GM11168 (cell line): Measurements from ENCODE around the gene SFRP2.

Experiments used
- in situ Hi-C: fragments of 300-500 bp; cut with MboI; formaldehyde crosslinking; loops from one replicate; pipeline ENCODE4 v1.12.0; 2022; ENCODE audit warnings: low sequenced_read_pairs; ENCODE audit not compliant: unreplicated experiment

Gene SFRP2

DNA sequence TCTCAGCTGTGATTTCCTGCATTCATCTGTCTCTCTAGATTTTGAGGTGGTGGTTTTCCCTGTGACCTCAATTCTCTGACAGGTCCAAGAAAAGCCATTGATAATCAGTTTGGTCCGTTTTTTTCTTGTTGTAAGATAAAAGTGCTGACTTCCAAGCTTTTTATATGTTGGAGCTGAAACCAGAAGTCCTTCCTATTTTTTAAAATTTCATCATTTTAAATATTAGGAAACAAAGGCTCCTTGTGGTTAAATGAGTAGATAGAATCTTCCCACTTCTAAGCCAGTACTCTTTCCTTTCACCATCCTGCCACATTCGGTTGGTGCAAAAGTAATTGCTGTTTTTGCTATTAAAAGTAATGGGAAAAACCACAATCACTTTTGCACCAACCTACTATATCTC lies 47.3 kb downstream of the SFRP2 start:
- in situ Hi-C loops: loop anchor here (10.0 kb wide), 1 partner anchor 107 kb away; no protein-coding TSS in a partner anchor

DNA sequence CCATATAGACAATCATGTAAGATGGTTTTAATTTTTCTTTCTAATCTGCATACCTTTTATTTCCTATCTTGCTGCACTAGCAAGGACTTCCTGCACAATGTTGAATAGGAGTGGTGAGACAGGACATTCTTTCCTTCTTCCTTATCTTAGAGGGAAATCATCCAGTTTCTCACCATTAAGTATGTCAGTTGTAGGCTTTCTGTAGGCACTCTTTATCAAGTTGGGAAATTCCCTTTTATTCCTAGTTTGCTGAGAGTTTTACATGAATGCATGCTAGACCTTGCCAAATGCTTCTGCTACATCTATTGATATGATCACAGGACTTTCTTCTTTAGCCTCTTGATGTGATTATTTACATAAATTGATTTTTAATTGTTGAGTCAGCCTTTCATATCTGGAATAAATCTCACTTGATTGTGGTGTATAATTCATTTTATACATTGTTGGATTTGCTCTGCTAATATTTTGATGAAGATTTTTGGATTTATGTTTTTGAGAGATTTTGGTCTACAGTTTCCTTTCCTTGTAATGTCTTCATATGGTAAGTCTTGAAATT lies 52.9 kb downstream of the SFRP2 start:
- in situ Hi-C loops: no loop called here

DNA sequence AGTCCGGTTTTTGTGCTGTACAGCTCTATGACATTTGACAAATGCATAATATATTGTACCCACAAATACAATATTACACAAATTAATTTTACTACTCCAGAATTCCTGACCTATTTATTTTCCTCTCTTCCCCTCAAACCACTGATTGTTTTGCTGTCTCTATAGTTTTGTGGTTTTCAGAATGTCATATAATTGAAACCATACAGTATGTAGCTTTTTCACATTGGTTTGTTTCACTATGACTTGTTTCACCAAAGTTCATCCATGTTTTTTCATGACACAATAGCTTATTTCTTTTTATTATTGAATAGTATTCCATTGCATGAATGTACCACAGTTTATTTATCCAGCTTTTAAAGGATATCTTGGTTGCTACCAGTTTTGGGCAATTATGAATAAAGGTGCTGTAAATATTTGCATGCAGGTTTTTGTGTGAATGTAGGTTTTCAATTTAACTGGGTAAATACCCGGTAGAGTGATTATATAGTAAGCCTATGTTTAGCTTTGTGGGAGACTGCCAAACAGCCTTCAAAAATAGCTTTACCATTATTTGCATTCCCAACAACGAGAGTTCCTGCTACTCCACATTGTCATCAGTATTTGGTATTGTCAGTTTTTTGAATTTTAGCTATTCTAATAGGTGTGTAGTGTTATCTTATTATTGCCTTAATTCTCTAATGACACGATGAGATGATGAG lies 55.0 kb downstream of the SFRP2 start:
- in situ Hi-C loops: no loop called here

DNA sequence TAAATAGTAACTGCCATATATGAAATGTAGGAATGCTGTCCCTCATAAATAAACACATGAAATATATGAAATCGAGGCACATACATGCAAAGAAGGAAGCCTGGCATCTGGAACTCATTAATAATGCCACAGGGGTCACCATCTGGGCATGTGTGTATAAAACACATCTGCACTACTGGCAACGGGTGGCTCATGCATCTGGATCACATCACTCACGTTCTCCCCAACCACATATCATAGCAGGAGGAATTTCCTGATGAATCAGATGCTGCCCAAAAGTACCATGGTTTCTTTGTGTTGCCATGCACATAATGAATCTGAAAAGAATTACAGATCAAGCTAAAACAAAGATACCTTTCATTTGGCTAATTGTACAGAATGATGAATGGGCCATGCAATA lies 57.6 kb downstream of the SFRP2 start:
- in situ Hi-C loops: no loop called here
